Measurements from ENCODE around the gene SLC11A2.
"Not testable (repeated sequence)": the region's sequence is repeated elsewhere in the genome, so short reads cannot be mapped to it uniquely, and the experiment has no call there.

Gene SLC11A2

DNA sequence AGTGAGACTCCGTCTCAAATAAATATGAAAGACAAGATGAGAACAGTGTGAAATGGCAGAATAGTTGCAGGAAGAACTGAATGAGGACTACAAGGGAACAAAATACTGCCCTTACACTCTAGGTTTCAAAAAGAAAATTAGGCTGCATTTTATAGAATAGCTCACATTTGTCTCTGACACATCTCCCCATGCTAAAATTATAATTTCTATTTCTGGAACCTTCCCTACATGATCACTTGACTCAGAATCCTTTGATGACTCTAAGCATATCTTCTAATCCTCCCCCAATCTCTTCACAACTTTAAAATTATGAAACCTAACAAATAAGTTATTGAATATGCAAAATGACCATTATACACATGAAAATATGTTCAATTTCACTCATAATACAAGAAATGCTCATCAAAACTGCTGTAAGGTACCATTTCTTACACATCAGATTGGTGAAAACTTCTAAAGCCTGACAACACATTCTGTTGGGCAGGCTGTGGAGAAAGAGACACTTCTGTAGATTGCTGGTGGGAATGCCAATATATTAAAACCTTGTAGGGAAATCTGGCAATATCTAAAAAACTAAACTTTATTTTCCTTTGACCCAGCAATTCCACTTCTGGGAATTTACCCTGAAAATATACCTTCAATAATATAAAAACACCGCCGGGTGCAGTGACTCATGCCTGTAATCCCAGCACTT lies 78.1 kb downstream of the SLC11A2 start:
- ATAC-seq: no peak

DNA sequence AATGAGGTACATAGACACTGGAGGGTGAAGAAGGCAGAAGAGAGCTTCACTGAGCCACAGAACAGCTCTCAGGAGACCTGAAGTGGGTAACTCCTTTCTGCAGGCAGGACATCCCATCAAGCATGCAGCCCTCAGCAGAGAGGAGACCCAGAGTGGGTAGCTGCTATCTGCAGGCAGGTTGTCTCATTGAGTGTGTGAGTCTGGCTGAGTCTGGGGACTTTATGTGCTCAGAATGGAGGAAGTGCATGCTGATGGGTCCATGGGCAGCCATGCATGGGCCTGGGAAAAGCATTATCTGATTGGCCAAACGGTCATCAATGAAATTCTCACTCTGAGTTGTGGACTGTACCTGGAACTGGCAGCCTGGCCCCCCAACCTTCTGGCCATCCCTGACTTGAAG lies 88.5 kb downstream of the SLC11A2 start:
- ATAC-seq (no peak), DNase-seq (no peak)

More for the DNA sequence above, 78.1 kb downstream of the SLC11A2 start:
- no peak for DNase-seq

DNA sequence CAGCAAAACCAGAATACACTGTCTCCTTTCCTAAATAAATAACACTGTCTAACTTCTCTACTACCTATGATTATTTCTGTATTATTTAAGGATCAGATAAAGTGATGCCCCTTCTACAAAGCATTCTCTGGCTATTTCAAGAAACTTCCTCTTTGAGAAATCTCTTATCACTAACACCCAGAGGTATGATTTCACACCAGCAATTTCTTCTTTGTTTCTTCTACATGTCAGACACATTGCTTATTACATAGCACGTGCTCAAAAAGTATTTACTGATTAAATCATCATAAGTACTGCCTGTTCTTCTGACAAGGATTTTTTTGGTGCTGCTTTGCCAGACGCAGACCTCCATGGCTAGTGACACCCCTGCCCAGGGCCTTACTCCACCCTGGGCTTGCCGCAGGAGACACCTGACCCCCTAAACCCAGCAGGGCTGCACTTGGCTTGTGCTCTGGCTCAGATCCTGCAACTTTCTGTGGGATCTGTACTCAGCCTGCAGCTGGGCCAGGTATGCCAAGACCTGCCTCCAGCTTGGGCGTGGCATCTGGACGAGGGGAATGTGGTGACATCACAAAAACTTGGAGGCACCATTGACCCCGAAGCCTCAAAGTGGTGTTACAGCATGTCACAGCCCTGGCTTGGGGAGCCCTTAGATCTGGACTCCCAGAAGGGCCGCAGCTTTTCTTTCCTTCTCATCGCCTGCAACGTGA lies 89.2 kb downstream of the SLC11A2 start:
- DNase-seq (no peak), ATAC-seq (no peak)

DNA sequence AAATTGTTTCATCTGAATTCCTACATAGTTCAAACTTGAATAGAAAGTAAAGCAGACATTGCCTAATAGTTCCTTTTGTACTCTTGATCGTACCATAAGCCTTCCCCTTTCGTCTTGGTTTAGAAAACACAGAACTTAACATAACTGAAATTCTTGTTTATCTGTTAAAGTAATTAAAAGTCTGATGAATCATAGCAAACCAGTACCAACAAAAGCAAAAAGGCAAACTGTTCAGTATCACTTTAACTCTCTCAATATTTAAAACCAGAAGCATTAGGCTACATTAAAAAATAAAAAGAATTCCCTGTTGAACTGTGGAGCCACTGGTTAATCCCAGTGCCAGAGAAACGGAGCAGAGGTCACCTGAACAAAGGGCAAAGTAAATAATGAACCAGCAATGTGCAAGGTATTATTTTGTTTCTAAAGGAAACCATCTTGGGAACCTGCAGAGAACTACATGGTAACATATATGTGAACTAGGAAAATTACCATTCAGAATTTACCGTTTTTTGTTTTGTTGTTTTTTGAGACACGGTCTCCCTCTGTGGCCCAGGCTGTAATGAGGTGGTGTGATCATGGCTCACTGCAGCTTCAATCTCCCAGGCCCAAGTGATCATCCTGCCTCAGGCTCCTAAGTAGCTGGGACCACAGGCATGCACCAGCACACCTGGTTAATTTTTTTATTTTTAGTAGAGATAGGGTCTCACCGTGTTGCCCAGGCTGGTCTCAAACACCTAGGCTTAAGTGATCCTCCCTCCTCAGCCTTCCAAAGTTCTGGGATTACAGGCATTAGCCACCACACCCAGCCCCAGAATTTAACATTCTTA lies 91.0 kb downstream of the SLC11A2 start:
- no peak for ATAC-seq
- no peak for DNase-seq

DNA sequence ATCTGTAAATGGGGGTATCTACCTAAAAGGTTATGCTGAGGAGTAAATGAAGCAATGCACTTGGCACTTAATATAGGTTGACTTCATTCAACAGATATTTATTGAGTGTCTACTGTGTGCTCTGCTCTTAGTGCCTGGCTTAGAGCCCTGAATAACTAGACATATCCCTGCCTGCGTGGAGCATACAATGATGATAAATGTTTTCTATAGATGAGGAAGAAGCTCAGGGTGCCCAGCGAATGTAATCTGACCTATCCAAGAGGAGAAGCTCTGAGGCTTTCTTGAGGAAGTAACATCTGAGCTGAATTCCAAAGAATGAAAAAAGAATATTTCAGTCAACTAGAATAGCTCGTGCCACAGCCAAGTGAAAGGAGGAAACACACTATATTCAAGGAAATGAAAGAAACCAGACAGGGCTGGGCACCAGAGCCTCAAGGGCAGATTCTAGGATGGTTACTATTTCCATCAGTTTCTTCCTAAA lies 91.8 kb downstream of the SLC11A2 start:
- ATAC-seq (no peak), DNase-seq (no peak)

DNA sequence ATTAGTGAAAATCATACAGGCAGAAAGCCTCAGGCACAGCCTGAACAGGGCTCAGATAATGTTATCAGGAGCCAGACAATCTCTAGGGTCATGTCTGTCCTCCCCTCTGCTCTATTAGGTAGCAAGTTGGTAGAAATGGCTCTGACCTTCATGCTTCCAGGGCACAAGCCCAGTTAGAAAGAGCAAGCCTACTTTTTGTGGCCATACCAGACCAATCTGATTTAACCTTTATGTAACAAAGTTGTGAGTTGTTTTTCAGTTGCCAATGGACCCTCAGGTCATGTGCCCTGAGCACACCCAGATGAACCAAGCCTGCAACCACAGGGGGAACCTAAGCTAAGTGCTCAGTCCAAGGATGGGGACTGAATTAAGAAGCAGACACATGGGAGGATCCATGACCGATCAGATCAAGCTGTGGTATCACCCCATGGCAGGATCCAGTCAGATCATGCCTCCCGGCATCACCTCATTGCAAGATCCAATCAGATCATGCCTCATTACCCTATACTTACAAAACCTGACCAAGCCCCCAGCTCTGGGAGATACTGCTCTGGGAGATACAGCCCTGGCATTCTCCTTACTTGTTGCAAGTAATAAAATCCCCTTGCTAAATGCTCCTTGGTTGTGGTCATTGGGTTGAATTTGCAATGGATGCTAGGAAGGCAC lies 92.6 kb downstream of the SLC11A2 start:
- ATAC-seq: peak; percentile 55

DNA sequence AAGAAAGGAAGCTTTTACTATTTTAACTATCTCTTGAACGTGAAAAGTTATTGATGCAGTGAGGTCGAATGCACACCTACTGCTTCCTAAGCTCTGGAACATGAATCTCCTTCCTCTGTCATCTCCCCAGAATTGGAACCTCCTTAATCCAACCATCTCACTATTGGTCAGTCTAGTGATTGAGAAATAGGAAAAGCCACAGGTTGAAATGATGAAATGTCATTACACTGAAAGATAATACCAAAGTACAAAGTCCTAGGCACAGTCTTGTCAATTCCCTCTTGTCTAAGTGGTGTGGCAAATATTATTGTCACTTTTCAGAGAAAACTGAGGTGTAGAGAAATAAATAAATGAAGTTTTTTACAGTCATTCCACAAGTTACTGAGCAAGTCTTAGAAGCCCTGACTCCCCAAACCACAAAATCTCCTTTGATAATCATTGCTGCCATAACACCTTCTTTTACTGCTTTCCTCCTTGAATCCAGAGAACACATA lies 93.3 kb downstream of the SLC11A2 start:
- no peak for ATAC-seq
- no peak for DNase-seq

More for the DNA sequence above, 92.6 kb downstream of the SLC11A2 start:
- no peak for DNase-seq

DNA sequence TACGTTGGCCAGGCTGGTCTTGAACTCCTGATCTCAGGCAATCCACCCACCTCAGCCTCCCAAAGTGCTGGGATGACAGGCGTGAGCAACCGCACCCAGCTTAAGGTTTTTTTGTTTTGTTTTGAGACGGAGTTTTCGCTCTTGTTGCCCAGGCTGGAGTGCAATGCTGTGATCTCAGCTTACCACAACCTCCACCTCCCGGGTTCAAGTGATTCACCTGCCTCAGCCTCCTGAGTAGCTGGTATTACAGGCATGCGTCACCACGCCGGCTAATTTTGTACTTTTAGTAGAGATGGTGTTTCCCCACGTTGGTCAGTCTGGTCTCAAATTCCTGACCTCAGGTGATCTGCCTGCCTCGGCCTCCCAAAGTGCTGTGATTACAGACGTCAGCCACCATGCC lies 95.7 kb downstream of the SLC11A2 start:
- not testable (repeated sequence) for DNase-seq, ATAC-seq

DNA sequence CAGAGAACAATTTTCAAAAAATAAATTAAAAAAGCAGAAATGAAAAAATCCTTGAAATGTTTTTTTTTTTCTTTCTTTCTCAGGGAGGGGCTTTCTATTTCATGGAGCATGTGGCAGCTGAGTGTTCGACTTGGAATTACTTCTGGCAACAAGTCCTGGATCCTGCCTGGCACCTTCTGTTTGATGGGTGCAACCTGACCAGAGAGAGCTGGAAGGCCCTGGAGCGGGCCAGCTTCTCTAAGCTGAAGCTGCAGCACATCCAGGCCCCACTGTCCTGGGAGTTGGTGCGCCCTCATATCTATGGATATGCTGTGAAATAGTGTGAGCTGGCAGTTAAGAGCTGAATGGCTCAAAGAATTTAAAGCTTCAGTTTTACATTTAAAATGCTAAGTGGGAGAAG lies 96.4 kb downstream of the SLC11A2 start:
- DNase-seq (no peak), ATAC-seq (no peak)
